Neutrophil (primary cell): Measurements from ENCODE around the gene RALGAPA2.

Experiments
- H3K27ac ChIP-seq: fragments of 200-600 bp; sonication (generic); 2 replicates; pipeline ENCODE4 v1.5.1; 2016; ENCODE audit warnings: mild to moderate bottlenecking, moderate library complexity
- H3K27me3 ChIP-seq: fragments of 200-600 bp; sonication (generic); 2 replicates; pipeline ENCODE4 v1.6.0; 2016; ENCODE audit warnings: mild to moderate bottlenecking
- H3K36me3 ChIP-seq: fragments of 200-600 bp; sonication (generic); 2 replicates; pipeline ENCODE4 v1.5.1; 2017
- H3K4me1 ChIP-seq, 2 experiments: fragments of 200-600 bp in 1 of 2; sonication (generic) in 1 of 2; 1 replicate in 1 of 2; 2 replicates in 1 of 2; pipeline versions ENCODE4 v1.5.1 to v1.6.1; 2013 to 2016; ENCODE audit warnings: low read depth in 1 of 2, low read length in 1 of 2, mild to moderate bottlenecking in 1 of 2, moderate library complexity in 1 of 2; ENCODE audit not compliant: control insufficient read depth in 1 of 2, insufficient read depth in 1 of 2
- H3K4me3 ChIP-seq, 2 experiments: fragments of 200-600 bp in 1 of 2; sonication (generic) in 1 of 2; 1 replicate in 1 of 2; 2 replicates in 1 of 2; pipeline ENCODE4 v1.5.1; 2013 to 2016; ENCODE audit warnings: low read depth in 1 of 2, low read length in 1 of 2, mild to moderate bottlenecking in 1 of 2, moderate library complexity in 1 of 2
- H3K9me3 ChIP-seq: fragments of 200-600 bp; sonication (generic); 2 replicates; pipeline ENCODE4 v1.5.1; 2016
- TF ChIP-seq, protein P1 (sequence below): fragments of 200-600 bp; sonication (generic); IDR thresholded peaks from 2 replicates; pipeline ENCODE4 v1.5.1; 2016; ENCODE audit warnings: antibody characterized with exemption

RALGAPA2 gene

GRCh38 chr20:20712474-20713243, at the start of gene RALGAPA2:
Gene RALGAPA2, minus strand, starts transcription at chr20:20712644. Its CDS starts 164 bp downstream, at chr20:20712480.
- Histone ChIP-seq H3K36me3 (no peaks in the 10 kb centered on the region), H3K9me3 (no peaks in the 10 kb centered on the region), H3K4me1 (peaks cover 36 to 42% of the 10 kb centered on the region in 2 experiments), H3K27me3 (no peaks in the 10 kb centered on the region), H3K27ac (peak within 1 kb of the TSS; percentile 92), H3K4me3 (peak within 1 kb of the TSS; percentile 65 to 86)
- TF ChIP-seq, protein P1, sequence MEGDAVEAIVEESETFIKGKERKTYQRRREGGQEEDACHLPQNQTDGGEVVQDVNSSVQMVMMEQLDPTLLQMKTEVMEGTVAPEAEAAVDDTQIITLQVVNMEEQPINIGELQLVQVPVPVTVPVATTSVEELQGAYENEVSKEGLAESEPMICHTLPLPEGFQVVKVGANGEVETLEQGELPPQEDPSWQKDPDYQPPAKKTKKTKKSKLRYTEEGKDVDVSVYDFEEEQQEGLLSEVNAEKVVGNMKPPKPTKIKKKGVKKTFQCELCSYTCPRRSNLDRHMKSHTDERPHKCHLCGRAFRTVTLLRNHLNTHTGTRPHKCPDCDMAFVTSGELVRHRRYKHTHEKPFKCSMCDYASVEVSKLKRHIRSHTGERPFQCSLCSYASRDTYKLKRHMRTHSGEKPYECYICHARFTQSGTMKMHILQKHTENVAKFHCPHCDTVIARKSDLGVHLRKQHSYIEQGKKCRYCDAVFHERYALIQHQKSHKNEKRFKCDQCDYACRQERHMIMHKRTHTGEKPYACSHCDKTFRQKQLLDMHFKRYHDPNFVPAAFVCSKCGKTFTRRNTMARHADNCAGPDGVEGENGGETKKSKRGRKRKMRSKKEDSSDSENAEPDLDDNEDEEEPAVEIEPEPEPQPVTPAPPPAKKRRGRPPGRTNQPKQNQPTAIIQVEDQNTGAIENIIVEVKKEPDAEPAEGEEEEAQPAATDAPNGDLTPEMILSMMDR: peak; percentile 27

DNA sequence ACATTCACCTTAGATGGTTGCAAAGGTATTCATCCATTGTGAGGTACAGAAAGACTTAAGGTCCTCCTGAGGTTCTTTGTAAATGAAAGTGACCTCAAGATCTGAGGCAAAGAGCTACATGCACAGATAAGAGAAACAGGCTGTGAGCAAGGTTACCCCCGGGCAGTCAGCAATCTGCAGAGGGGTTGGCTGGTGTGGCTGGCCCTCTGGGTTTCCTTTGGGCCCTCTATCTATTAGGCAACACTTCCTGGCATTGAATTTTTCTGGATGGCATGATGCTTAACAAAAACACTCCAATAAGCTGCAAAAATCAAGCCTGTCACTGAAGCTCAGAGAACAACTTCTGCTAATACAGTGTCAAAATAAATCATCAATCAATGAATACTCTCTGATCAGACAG, 48.9 kb upstream of the RALGAPA2 start:
- TF ChIP-seq, protein P1: no peak
- Histone ChIP-seq H3K4me3 (no peak overlapping the region), H3K36me3 (no peaks in the 10 kb centered on the region), H3K27ac (no peak overlapping the region), H3K27me3 (no peaks in the 10 kb centered on the region), H3K4me1 (peaks cover 12 to 20% of the 10 kb centered on the region in 2 experiments), H3K9me3 (no peaks in the 10 kb centered on the region)

- Histone ChIP-seq H3K27me3 (no peaks in the 10 kb centered on the region), H3K36me3 (no peaks in the 10 kb centered on the region), H3K4me3 (no peak overlapping the region), H3K4me1 (peaks cover 18 to 35% of the 10 kb centered on the region in 2 experiments), H3K27ac (no peak overlapping the region), H3K9me3 (no peaks in the 10 kb centered on the region)
- TF ChIP-seq, protein P1: no peak
Observed at GRCh38 chr20:20759132-20759531, 46.7 kb upstream of the RALGAPA2 start.

DNA sequence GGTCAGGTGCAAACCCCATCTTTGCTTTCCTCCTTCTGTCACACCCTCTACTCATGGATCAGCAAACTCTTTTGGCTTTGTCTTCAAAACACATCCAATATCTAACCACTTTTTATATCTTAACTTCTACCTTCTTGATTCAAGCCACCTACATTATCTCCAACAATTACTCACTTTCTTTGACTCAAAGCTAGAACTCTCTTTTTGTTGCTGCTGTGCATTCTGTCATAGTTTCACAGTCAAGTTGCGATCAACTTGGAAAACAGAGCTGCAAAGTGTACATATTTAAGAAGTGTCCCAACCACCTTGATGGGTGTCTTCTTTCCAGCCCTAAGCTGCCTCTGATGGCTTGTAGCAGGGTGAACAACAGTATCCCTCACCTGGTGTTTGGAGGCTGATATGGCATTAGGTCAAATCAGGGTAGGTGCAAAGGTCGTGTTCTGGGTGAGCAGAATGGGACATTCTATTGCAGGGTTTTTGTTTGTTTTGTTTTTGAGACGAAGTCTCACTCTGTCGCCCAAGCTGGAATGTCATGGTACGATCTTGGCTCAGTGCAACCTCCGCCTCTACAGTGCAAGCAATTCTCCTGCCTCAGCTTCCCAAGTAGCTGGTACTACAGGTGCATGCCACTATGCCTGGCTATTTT, 43.4 kb upstream of the RALGAPA2 start:
- Histone ChIP-seq H3K27me3 (no peaks in the 10 kb centered on the region), H3K9me3 (no peaks in the 10 kb centered on the region), H3K27ac (peak overlapping the region; percentile 53), H3K36me3 (no peaks in the 10 kb centered on the region), H3K4me1 (peaks cover 34 to 44% of the 10 kb centered on the region in 2 experiments), H3K4me3 (no peak overlapping the region)
- TF ChIP-seq, protein P1: no peak

DNA sequence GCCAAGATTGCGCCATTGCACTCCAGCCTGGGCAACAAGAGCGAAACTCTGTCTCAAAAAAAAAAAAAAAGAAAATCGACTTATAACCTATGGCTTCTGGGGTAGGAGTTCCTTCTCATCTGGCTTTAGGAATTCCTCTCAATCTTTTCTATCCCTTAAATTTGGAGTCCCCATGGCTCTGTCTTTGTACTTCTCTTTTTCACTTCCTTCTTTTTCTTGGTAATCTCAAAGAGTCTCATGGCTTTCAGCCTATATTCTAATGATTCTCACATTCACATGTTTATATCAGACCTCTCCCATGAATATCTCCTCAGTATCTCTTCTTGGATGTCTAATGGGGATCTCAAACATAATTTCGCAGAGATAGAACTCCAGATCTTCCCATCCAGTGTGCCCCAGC, 42.8 kb upstream of the RALGAPA2 start:
- Histone ChIP-seq H3K4me1 (peaks cover 34 to 41% of the 10 kb centered on the region in 2 experiments), H3K27me3 (no peaks in the 10 kb centered on the region), H3K36me3 (no peaks in the 10 kb centered on the region), H3K27ac (peak overlapping the region; percentile 53), H3K4me3 (no peak overlapping the region), H3K9me3 (no peaks in the 10 kb centered on the region)
- TF ChIP-seq, protein P1: no peak
